ENCODE measurements around the gene LRRC25. TPM values are rescaled to one million over a fixed set of nuclear protein-coding genes. Genes with fewer than 3 reads are reported as not detected.

LRRC25 gene
- total RNA-seq, 2 experiments from 2014 or later = 0.12 TPM; not detected in 1

DNA sequence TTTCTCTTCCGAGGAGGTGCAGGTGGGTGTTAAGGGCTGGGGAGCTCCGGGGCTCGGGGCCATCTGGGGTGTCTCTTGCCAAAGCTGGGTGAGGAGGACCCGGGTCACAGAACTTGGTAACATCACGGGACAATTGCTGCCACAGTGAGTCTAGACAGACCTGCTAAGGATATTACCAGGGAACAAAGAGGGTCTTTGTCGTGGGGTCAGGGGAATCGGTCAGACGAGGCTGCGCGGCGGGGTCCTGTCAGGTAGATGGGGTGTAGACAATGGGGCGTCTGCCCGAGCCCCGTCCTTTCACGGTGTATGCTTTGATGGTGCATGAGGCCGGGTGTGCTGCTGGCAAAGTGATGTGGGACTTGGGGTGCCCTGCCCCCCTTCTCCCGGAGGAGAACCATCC lies 49.3 kb downstream of the LRRC25 start:
- H3K36me3 Mint-ChIP-seq = peaks cover 16% of the 10 kb centered on the region

DNA sequence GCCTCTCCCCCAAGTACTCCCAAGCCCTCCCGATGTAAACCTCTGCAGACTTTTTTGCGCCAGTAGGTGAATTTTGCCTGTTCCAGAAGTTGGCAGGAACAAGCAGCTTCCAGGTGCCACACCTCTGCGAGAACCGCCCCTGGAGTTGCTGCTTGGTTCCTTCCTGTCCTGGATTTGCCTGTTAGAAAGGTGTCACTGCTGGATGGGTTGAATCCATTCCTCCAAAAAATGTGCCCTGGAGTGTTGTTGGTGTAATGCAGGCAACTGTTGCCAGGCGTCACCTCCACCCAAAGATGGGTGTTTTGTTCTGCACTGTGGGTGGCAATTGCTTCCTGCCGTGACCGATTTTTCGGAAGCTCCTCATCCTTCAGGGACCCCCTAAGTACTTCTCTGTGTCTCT lies 51.3 kb downstream of the LRRC25 start:
- DNase-seq (no peak), ATAC-seq (no peak)
- Mint-ChIP-seq H3K4me3 (no peak overlapping the region), H3K4me1 (peaks cover 13% of the 10 kb centered on the region), H3K9me3 (ENCODE audit: low read depth) (no peaks in the 10 kb centered on the region), H3K27me3 (no peaks in the 10 kb centered on the region), H3K36me3 (peaks cover 15% of the 10 kb centered on the region), H3K27ac (peak overlapping the region; percentile 8)
- CTCF ChIA-PET = interaction anchor here (1.6 to 2.0 kb wide), 3 partner anchors 42 to 94 kb away, joined by 4 to 7 read pairs (median 5); no protein-coding TSS in a partner anchor

More for the DNA sequence above, 49.3 kb downstream of the LRRC25 start:
- no peaks in the 10 kb centered on the region for H3K27me3 Mint-ChIP-seq
- H3K27ac Mint-ChIP-seq = no peak overlapping the region
- no peak for DNase-seq
- no peak overlapping the region for H3K4me3 Mint-ChIP-seq
- H3K9me3 Mint-ChIP-seq (ENCODE audit: low read depth) = no peaks in the 10 kb centered on the region
- CTCF ChIA-PET = interaction anchor here (1.0 to 2.0 kb wide), 4 partner anchors 9 to 61 kb away, joined by 3 to 6 read pairs (median 4); no protein-coding TSS in a partner anchor
- ATAC-seq = no peak
- H3K4me1 Mint-ChIP-seq = peaks cover 2% of the 10 kb centered on the region

DNA sequence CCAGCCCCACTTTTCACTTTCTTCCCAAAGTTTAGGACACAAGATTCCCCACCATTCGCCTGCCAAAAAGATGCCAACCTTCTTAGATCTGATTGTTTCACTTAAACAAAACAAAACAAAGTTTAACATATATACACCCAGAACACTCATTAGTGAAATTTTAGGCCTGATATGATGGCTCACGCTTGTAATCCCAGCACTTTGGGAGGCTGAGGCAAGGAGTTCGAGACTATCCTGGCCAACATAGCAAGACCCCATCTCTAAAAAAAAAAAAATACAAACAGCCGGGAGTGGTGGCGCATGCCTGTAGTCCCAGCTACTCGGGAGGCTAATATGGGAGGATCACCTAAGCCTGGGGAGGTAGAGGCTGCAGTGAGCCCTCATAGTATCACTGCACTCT lies 52.1 kb downstream of the LRRC25 start:
- Mint-ChIP-seq H3K9me3 (ENCODE audit: low read depth) (no peaks in the 10 kb centered on the region), H3K27me3 (no peaks in the 10 kb centered on the region), H3K36me3 (peaks cover 13% of the 10 kb centered on the region), H3K4me1 (peaks cover 13% of the 10 kb centered on the region), H3K27ac (no peak overlapping the region), H3K4me3 (no peak overlapping the region)
- ATAC-seq (no peak), DNase-seq (no peak)
- CTCF ChIA-PET = interaction anchor here (0.7 to 1.8 kb wide), 2 partner anchors 43 to 48 kb away, joined by 3 to 7 read pairs; no protein-coding TSS in a partner anchor

DNA sequence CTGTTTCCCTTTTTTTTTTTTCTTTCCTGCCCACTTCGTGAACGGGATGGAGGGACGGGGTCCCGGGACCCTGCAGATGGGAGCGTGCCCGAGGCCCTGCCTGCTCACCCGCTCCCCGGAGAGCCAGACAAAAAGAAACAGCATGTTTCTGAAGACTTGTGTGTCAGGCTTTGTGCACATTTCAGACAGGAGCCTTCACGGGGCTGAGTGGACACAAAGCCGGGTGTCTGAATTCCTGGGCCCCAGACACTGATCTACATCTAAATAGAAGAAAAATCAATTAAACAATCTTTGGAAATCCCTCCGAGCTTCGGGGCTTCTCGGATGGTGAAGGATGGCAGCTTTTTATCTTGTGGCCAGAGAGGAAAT lies 52.9 kb downstream of the LRRC25 start:
- ATAC-seq (no peak), DNase-seq (no peak)
- H3K36me3 Mint-ChIP-seq = peaks cover 12% of the 10 kb centered on the region
- peaks cover 17% of the 10 kb centered on the region for H3K4me1 Mint-ChIP-seq
- CTCF ChIA-PET = interaction anchor here (1.8 kb wide), 1 partner anchor 44 kb away, joined by 7 read pairs; no protein-coding TSS in a partner anchor
- no peaks in the 10 kb centered on the region for H3K9me3 Mint-ChIP-seq (ENCODE audit: low read depth)
- H3K27me3 Mint-ChIP-seq = no peaks in the 10 kb centered on the region
- no peak overlapping the region for H3K4me3 Mint-ChIP-seq
- H3K27ac Mint-ChIP-seq = no peak overlapping the region

DNA sequence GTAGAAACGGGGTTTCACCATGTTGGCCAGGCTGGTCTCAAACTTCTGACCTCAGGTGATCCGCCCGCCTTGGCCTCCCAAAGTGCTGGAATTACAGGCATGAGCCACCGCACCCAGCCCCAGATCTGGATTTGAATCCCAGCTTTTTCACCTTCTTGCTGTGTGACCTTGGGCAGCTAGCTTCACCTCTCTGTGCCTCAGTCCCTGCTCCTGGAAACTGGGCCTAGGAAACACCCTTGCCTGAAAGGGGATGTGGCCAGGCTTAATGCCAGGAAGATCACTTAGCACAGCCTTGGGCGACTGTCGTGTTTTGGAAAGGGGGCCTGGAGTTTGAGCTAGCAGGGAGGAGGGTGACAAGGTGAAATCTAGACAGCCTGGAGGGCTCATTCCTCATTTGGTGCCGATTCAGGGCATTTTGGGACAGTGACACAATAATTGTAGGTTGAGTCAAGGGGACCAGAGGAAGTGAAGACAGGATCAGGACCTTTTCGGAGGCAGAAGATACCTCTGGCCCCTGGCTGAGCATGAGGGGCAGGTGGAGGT lies 55.3 kb downstream of the LRRC25 start:
- H3K36me3 Mint-ChIP-seq = peaks cover 9% of the 10 kb centered on the region
- H3K27ac Mint-ChIP-seq = peak overlapping the region; percentile 54
- no peak for ATAC-seq
- peak overlapping the region; percentile 72 for H3K4me3 Mint-ChIP-seq
- CTCF ChIA-PET = interaction anchor here (0.8 to 8.9 kb wide), 8 partner anchors 14 to 91 kb away, joined by 3 to 78 read pairs (median 4); partner anchors contain the start of gene JUND
- H3K4me1 Mint-ChIP-seq = peaks cover 19% of the 10 kb centered on the region
- DNase-seq = no peak
- no peaks in the 10 kb centered on the region for H3K27me3 Mint-ChIP-seq
- H3K9me3 Mint-ChIP-seq (ENCODE audit: low read depth) = no peaks in the 10 kb centered on the region

Small RNA genes lying within 50 kb of the gene (microRNA-seq; reads per million reads assigned to microRNA genes)
- not detected for gene MIR3189

Other genes starting within 250 kb of the LRRC25 start
- 10 to 100 TPM in 1 of 2 experiments, 1 to 10 TPM in 1; 8.0 to 11.2 TPM for gene PIK3R2, start 244.5 kb downstream of the LRRC25 start, total RNA-seq
- gene IFI30, start 223.8 kb downstream of the LRRC25 start, total RNA-seq = 10 to 100 TPM; 57.1 to 66.2 TPM
- 10 to 100 TPM in 1 of 2 experiments, 1 to 10 TPM in 1; 8.2 to 12.9 TPM for gene MPV17L2, start 204.4 kb downstream of the LRRC25 start, total RNA-seq
- 1 to 10 TPM; 3.5 to 3.7 TPM for gene RAB3A, start 193.6 kb downstream of the LRRC25 start, total RNA-seq
- under 1 TPM; 0.14 to 0.23 TPM for gene PDE4C, start 171.2 kb downstream of the LRRC25 start, total RNA-seq
- gene IQCN, start 123.2 kb downstream of the LRRC25 start, total RNA-seq = 1 to 10 TPM; 2.2 to 3.1 TPM
- 100 to 1,000 TPM; 498 to 501 TPM for gene JUND, start 116.0 kb downstream of the LRRC25 start, total RNA-seq
- 100 to 1,000 TPM; 209 to 236 TPM for gene LSM4, start 74.5 kb downstream of the LRRC25 start, total RNA-seq
- gene PGPEP1, start 57.0 kb downstream of the LRRC25 start, total RNA-seq = 10 to 100 TPM; 35.5 to 44.7 TPM
- not detected for gene GDF15, start 11.5 kb downstream of the LRRC25 start, total RNA-seq
- 100 to 1,000 TPM; 197 to 247 TPM for gene SSBP4, start 21.8 kb upstream of the LRRC25 start, total RNA-seq
- 10 to 100 TPM; 29.6 to 30.0 TPM for gene ISYNA1, start 40.5 kb upstream of the LRRC25 start, total RNA-seq
- gene ELL, start 124.4 kb upstream of the LRRC25 start, total RNA-seq = 10 to 100 TPM; 22.9 to 33.7 TPM
- gene FKBP8, start 146.0 kb upstream of the LRRC25 start, total RNA-seq = 100 to 1,000 TPM; 220 to 286 TPM
- gene KXD1, start 160.2 kb upstream of the LRRC25 start, total RNA-seq = 100 to 1,000 TPM; 106 to 113 TPM
- 1,000 to 10,000 TPM; 1,256 to 1,325 TPM for gene UBA52, start 174.2 kb upstream of the LRRC25 start, total RNA-seq
- gene REX1BD, start 191.2 kb upstream of the LRRC25 start, total RNA-seq = 100 to 1,000 TPM in 1 of 2 experiments, 10 to 100 TPM in 1; 88.9 to 102 TPM
- not detected for gene CRLF1, start 209.2 kb upstream of the LRRC25 start, total RNA-seq
- gene TMEM59L, start 215.2 kb upstream of the LRRC25 start, total RNA-seq = not detected
- 10 to 100 TPM; 12.8 to 15.8 TPM for gene KLHL26, start 239.4 kb upstream of the LRRC25 start, total RNA-seq

Measured in activated CD8-positive, alpha-beta memory T cell treated with anti-CD3 and anti-CD28 coated beads, Interleukin-2, amount 10 ng/mL, durations not matched to agents 7 days and 5 days (primary cell).